ENCODE data around the gene PARD3. TPM values are rescaled to one million over a fixed set of nuclear protein-coding genes. Genes with fewer than 3 reads are reported as not detected.

Gene PARD3
- total RNA-seq, 1 experiment from 2014 or later: 51.8 TPM

DNA sequence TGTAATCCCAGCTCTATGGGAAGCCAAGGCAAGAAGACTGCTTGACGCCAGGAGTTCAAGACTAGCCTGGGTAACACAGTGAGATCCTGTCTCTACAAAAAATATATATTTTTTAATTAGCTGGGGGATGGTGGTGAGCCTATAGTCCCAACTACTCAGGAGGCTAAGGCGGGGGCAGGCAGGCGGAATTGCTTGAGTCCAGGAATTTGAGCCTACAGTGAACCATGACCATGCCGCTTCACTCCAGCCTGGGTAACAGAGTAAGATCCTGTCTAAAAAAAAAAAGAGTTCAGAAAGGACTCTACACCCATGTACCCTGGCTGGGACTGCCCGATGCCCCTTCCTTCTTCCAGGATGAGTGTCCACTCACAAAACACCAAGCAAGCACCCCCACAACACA is 648.7 kb downstream of the PARD3 start:
- CTCF ChIA-PET: interaction anchor here (1.6 kb wide), 1 partner anchor 84 kb away, joined by 4 read pairs; no protein-coding TSS in a partner anchor
- H3K4me1 Mint-ChIP-seq: peaks cover 39% of the 10 kb centered on the region
- H3K4me3 Mint-ChIP-seq: no peak overlapping the region

DNA sequence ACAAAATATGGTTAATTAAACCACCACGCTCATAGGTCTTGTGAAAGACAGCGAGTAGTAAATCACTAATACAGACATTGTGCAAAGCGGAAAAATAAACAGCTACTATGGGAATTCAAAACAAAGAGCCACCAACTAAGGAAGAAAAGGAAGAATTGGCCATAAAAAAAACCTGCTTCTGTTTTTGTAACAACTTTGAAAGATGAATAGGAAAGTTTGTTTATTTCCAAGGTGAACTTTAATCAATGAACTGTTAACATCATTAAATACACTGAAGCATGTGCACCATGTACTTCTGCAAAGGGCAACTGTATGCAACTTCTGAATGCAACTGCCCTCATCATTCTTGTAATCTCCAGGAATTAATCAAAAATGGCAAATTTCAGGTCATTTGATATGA is 651.1 kb downstream of the PARD3 start:
- peaks cover 7% of the 10 kb centered on the region; the same call in 1 of the 2 replicates for H3K36me3 Mint-ChIP-seq
- CTCF ChIA-PET: no interaction called here
- H3K4me3 Mint-ChIP-seq: no peak overlapping the region
- H3K9me3 Mint-ChIP-seq: peaks cover 5% of the 10 kb centered on the region
- ATAC-seq (no peak), DNase-seq (ENCODE audit: low spot score) (no peak)
- H3K4me1 Mint-ChIP-seq: peaks cover 32% of the 10 kb centered on the region
- POLR2A ChIA-PET: no interaction called here
- no peak overlapping the region for H3K27ac Mint-ChIP-seq
- TF ChIP-seq, protein P1, sequence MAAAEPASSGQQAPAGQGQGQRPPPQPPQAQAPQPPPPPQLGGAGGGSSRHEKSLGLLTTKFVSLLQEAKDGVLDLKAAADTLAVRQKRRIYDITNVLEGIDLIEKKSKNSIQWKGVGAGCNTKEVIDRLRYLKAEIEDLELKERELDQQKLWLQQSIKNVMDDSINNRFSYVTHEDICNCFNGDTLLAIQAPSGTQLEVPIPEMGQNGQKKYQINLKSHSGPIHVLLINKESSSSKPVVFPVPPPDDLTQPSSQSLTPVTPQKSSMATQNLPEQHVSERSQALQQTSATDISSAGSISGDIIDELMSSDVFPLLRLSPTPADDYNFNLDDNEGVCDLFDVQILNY (CRISPR knock-in tag; IDR thresholded peaks at IDR 0.05): no peak
- TF ChIP-seq, protein P2, sequence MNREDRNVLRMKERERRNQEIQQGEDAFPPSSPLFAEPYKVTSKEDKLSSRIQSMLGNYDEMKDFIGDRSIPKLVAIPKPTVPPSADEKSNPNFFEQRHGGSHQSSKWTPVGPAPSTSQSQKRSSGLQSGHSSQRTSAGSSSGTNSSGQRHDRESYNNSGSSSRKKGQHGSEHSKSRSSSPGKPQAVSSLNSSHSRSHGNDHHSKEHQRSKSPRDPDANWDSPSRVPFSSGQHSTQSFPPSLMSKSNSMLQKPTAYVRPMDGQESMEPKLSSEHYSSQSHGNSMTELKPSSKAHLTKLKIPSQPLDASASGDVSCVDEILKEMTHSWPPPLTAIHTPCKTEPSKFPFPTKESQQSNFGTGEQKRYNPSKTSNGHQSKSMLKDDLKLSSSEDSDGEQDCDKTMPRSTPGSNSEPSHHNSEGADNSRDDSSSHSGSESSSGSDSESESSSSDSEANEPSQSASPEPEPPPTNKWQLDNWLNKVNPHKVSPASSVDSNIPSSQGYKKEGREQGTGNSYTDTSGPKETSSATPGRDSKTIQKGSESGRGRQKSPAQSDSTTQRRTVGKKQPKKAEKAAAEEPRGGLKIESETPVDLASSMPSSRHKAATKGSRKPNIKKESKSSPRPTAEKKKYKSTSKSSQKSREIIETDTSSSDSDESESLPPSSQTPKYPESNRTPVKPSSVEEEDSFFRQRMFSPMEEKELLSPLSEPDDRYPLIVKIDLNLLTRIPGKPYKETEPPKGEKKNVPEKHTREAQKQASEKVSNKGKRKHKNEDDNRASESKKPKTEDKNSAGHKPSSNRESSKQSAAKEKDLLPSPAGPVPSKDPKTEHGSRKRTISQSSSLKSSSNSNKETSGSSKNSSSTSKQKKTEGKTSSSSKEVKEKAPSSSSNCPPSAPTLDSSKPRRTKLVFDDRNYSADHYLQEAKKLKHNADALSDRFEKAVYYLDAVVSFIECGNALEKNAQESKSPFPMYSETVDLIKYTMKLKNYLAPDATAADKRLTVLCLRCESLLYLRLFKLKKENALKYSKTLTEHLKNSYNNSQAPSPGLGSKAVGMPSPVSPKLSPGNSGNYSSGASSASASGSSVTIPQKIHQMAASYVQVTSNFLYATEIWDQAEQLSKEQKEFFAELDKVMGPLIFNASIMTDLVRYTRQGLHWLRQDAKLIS (CRISPR knock-in tag; IDR thresholded peaks at IDR 0.05; ENCODE audit: borderline replicate concordance): no peak
- TF ChIP-seq, protein P3, sequence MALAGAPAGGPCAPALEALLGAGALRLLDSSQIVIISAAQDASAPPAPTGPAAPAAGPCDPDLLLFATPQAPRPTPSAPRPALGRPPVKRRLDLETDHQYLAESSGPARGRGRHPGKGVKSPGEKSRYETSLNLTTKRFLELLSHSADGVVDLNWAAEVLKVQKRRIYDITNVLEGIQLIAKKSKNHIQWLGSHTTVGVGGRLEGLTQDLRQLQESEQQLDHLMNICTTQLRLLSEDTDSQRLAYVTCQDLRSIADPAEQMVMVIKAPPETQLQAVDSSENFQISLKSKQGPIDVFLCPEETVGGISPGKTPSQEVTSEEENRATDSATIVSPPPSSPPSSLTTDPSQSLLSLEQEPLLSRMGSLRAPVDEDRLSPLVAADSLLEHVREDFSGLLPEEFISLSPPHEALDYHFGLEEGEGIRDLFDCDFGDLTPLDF (CRISPR knock-in tag; IDR thresholded peaks at IDR 0.05): no peak
- TF ChIP-seq, protein P4, sequence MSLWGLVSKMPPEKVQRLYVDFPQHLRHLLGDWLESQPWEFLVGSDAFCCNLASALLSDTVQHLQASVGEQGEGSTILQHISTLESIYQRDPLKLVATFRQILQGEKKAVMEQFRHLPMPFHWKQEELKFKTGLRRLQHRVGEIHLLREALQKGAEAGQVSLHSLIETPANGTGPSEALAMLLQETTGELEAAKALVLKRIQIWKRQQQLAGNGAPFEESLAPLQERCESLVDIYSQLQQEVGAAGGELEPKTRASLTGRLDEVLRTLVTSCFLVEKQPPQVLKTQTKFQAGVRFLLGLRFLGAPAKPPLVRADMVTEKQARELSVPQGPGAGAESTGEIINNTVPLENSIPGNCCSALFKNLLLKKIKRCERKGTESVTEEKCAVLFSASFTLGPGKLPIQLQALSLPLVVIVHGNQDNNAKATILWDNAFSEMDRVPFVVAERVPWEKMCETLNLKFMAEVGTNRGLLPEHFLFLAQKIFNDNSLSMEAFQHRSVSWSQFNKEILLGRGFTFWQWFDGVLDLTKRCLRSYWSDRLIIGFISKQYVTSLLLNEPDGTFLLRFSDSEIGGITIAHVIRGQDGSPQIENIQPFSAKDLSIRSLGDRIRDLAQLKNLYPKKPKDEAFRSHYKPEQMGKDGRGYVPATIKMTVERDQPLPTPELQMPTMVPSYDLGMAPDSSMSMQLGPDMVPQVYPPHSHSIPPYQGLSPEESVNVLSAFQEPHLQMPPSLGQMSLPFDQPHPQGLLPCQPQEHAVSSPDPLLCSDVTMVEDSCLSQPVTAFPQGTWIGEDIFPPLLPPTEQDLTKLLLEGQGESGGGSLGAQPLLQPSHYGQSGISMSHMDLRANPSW (CRISPR knock-in tag; conservative IDR thresholded peaks at IDR 0.05; ENCODE audit: low read depth): no peak
- TF ChIP-seq MYBL2 (CRISPR knock-in tag; IDR thresholded peaks at IDR 0.05): no peak
- no peak for TF ChIP-seq RELA (CRISPR knock-in tag; IDR thresholded peaks at IDR 0.05; ENCODE audit: borderline replicate concordance)
- TF ChIP-seq, protein P5, sequence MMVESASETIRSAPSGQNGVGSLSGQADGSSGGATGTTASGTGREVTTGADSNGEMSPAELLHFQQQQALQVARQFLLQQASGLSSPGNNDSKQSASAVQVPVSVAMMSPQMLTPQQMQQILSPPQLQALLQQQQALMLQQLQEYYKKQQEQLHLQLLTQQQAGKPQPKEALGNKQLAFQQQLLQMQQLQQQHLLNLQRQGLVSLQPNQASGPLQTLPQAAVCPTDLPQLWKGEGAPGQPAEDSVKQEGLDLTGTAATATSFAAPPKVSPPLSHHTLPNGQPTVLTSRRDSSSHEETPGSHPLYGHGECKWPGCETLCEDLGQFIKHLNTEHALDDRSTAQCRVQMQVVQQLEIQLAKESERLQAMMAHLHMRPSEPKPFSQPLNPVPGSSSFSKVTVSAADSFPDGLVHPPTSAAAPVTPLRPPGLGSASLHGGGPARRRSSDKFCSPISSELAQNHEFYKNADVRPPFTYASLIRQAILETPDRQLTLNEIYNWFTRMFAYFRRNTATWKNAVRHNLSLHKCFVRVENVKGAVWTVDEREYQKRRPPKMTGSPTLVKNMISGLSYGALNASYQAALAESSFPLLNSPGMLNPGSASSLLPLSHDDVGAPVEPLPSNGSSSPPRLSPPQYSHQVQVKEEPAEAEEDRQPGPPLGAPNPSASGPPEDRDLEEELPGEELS (CRISPR knock-in tag; IDR thresholded peaks at IDR 0.05): no peak
- TF ChIP-seq ZNF138 (CRISPR knock-in tag; conservative IDR thresholded peaks at IDR 0.05): no peak
- TF ChIP-seq, protein P6, sequence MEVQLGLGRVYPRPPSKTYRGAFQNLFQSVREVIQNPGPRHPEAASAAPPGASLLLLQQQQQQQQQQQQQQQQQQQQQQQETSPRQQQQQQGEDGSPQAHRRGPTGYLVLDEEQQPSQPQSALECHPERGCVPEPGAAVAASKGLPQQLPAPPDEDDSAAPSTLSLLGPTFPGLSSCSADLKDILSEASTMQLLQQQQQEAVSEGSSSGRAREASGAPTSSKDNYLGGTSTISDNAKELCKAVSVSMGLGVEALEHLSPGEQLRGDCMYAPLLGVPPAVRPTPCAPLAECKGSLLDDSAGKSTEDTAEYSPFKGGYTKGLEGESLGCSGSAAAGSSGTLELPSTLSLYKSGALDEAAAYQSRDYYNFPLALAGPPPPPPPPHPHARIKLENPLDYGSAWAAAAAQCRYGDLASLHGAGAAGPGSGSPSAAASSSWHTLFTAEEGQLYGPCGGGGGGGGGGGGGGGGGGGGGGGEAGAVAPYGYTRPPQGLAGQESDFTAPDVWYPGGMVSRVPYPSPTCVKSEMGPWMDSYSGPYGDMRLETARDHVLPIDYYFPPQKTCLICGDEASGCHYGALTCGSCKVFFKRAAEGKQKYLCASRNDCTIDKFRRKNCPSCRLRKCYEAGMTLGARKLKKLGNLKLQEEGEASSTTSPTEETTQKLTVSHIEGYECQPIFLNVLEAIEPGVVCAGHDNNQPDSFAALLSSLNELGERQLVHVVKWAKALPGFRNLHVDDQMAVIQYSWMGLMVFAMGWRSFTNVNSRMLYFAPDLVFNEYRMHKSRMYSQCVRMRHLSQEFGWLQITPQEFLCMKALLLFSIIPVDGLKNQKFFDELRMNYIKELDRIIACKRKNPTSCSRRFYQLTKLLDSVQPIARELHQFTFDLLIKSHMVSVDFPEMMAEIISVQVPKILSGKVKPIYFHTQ (CRISPR knock-in tag; IDR thresholded peaks at IDR 0.05): no peak
- H3K27me3 Mint-ChIP-seq (ENCODE audit: low read depth): no peaks in the 10 kb centered on the region

More for the DNA sequence above, 648.7 kb downstream of the PARD3 start:
- DNase-seq (ENCODE audit: low spot score) (no peak), ATAC-seq (no peak)
- POLR2A ChIA-PET: no interaction called here
- Mint-ChIP-seq H3K27me3 (ENCODE audit: low read depth) (no peaks in the 10 kb centered on the region), H3K27ac (no peak overlapping the region), H3K9me3 (peaks cover 17% of the 10 kb centered on the region), H3K36me3 (peaks cover 16% of the 10 kb centered on the region; the same call in 1 of the 2 replicates)
- TF ChIP-seq, protein P7, sequence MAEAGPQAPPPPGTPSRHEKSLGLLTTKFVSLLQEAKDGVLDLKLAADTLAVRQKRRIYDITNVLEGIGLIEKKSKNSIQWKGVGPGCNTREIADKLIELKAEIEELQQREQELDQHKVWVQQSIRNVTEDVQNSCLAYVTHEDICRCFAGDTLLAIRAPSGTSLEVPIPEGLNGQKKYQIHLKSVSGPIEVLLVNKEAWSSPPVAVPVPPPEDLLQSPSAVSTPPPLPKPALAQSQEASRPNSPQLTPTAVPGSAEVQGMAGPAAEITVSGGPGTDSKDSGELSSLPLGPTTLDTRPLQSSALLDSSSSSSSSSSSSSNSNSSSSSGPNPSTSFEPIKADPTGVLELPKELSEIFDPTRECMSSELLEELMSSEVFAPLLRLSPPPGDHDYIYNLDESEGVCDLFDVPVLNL (CRISPR knock-in tag; IDR thresholded peaks at IDR 0.05; ENCODE audit: borderline replicate concordance, low read depth): no peak
- TF ChIP-seq, protein P8, sequence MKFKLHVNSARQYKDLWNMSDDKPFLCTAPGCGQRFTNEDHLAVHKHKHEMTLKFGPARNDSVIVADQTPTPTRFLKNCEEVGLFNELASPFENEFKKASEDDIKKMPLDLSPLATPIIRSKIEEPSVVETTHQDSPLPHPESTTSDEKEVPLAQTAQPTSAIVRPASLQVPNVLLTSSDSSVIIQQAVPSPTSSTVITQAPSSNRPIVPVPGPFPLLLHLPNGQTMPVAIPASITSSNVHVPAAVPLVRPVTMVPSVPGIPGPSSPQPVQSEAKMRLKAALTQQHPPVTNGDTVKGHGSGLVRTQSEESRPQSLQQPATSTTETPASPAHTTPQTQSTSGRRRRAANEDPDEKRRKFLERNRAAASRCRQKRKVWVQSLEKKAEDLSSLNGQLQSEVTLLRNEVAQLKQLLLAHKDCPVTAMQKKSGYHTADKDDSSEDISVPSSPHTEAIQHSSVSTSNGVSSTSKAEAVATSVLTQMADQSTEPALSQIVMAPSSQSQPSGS (CRISPR knock-in tag; IDR thresholded peaks at IDR 0.05; ENCODE audit: borderline replicate concordance, low read depth): no peak
